T-helper 1 cell treated with Interleukin-12 subunit alpha and Interleukin-12 subunit beta and Interleukin-4 antibody, amounts not matched to agents 30 ng/mL and 1 ng/mL, for 36 hours (primary cell): ENCODE results near the gene FARP2. TPM values are rescaled to one million over a fixed set of nuclear protein-coding genes. Genes with fewer than 3 reads are reported as not detected.

Experiments used
- intact Hi-C: fragments of 100-400 bp; cut with micrococcal nuclease; formaldehyde crosslinking; loops from one replicate; pipeline ENCODE4 v1.15.1; 2024
- total RNA-seq: library from RNA; stranded (reverse); gene quantifications from 2 replicates; pipeline ENCODE4 v1.2.3, GENCODE V29; 2022

FARP2 gene
- total RNA-seq, 1 donor from 2014 or later, result 20.5 TPM

DNA sequence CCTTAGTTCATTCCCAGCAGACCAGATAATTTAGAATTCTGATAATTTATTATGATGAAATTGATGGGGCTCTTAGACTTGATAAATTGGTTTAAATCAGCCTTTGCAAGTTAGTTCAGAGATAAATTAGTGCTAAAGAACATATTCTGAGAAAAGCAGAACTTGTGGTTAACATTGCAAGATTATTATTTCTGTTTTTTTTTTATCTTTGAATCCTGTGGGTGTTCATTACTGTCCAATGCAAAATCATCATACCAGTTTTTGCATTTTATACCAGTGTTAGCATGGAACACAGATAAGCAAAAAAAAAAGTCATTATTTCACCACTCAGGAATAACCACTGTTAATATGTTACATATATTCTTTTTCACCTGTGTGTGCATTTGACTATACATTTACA lies 31.3 kb upstream of the FARP2 start:
- intact Hi-C loops, result loop anchor here (1.0 kb wide), 1 partner anchor 12 kb away; no protein-coding TSS in a partner anchor

DNA sequence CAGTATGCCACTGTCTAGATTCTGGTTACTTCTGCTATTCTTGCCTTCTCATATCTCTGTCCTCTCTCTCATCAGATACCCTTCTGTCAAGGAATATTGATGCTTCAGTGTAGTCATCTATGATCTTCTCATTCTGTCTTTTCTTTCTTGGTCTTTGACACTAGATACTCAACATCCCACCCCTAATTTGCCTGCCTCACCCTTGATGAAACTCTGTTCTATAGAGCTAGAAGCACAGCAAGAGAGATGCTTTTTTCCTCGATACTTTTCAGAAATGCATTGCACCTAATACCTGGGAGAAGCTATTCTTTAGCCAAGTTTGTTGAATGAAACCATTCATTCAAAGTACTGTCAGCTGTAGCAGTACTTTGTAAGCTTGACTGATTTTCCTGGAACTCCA lies 30.8 kb upstream of the FARP2 start:
- intact Hi-C loops, result loop anchor here (1.0 kb wide), 1 partner anchor 11 kb away; no protein-coding TSS in a partner anchor

- intact Hi-C loops, result no loop called here
These were observed 26.1 kb upstream of the FARP2 start for GRCh38 chr2:241329669-241330615.

DNA sequence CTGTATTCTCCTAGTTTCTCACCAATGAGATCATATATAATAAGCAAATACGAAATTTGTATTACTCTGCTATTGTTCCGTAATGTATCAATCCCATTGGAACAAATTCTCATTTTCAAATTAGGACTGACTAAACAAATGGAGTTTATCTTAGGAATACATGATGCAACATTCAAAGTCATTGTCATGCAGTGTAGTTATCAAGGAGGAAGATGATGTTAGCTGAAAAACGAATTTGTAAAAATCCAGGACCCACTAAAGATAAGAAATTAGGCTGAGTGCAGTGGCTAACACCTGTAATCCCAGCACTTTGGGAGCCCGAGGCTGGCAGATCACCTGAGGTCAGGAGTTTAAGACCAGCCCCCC lies 25.5 kb upstream of the FARP2 start:
- intact Hi-C loops, result no loop called here

DNA sequence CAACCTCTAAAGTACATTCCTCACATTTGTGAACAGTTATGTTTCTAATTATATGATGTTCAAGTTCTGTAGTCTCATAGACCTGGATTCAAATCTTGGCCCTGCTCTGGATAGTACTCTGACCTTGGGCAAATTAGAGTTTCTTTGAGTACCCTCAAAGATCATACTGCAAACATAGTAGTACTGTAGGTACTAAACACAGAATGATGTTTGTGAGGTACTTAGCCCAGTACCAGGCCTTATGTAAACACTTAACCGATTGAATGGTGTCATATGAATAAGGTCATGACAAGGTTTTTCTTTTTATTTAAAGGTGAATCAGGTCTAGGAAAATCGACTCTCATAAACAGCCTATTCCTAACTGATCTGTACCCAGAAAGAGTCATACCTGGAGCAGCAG lies 21.3 kb upstream of the FARP2 start:
- intact Hi-C loops, result no loop called here

GRCh38 chr2:241339839-241340630 lies 16.1 kb upstream of the FARP2 start:
- intact Hi-C loops, result no loop called here

- intact Hi-C loops, result no loop called here
These were observed 15.4 kb upstream of the FARP2 start for GRCh38 chr2:241340631-241341163.

GRCh38 chr2:241344925-241345651 lies 11.0 kb upstream of the FARP2 start:
- intact Hi-C loops, result no loop called here

- intact Hi-C loops, result no loop called here
These were observed 6.1 kb upstream of the FARP2 start for GRCh38 chr2:241349941-241350340.

GRCh38 chr2:241350530-241350877 lies 5.6 kb upstream of the FARP2 start:
- intact Hi-C loops, result no loop called here

- intact Hi-C loops, result no loop called here
These were observed 5.0 kb upstream of the FARP2 start for GRCh38 chr2:241350878-241351639.

DNA sequence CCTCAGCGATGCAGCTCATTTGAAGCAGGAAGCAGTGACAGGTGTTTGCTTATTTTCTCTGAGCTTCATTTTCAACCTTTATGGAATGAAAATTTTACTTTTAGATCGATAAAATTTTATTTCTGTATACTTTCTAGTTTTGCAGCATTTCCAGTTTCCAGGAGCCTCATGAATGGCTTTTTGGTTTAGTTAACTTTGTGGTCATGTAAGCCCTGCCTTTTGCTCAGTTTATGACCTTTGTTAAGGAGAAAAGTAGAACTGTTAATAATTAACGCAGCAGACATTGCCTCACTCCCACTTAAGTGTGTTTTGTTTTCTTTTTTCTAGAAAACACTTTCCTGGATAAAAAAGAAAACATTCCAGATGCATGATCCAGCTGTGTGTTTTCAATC lies 4.4 kb upstream of the FARP2 start:
- intact Hi-C loops, result no loop called here

GRCh38 chr2:241352227-241352626 lies 3.9 kb upstream of the FARP2 start:
- intact Hi-C loops, result no loop called here

DNA sequence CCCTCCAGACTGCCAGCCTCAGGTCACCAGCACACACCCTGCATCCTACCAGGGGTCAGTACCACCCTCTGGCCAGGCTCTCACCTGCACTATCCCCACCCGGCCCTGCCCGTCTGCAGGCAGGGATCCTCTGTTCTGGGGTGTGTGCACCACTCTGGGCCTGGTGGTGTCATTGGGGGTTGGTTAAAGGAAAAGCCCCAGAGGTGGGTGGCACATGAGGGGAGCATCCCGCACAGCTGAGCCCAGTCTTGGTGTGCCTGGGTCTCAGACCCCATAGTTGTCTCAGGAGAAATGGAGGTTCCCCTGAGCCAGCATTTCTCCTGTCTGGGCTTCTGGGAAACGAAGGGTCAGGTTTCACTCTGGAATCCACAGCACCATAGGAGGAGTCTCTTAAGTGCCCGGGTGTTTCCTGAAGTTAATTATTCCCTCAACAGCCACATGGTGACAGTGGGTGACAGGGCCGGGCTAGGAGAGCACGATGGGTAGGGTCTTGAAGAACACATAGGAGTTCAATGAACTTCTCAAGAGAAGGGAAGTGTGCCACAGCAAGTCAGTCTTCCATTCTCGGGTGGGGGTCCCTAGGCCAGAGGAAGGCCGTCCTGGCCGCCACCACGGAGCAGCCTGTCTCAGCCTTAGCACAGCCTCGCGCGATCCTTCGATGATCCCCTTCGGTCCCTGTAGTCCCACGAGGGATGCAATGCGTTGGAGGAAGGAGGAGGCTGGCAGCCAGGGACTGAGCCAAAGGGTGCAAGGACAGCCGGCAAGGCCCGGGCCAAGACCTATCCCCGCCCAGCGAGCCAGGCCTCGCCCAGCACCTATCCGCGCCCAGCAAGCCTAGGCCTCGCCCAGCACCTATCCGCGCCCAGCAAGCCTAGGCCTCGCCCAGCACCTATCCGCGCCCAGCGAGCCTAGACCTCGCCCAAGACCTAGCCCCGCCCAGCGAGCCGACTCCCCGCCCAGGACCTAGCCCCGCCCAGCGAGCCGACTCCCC lies 1.1 kb upstream of the FARP2 start:
- intact Hi-C loops, result loop anchor here (1.0 to 5.0 kb wide), 3 partner anchors 318 to 788 kb away; partner anchors contain the start of genes DTYMK and RNPEPL1

- intact Hi-C loops, result loop anchor here (1.0 to 5.0 kb wide), 15 partner anchors 42 to 790 kb away; partner anchors contain the start of genes D2HGDH, HDLBP, ING5 and MTERF4
These were observed 781 bp downstream of the FARP2 start for GRCh38 chr2:241356871-241357260.

- intact Hi-C loops, result loop anchor here (2.0 to 5.0 kb wide), 6 partner anchors 85 to 790 kb away; partner anchors contain the start of genes D2HGDH and RNPEPL1
These were observed 1.4 kb downstream of the FARP2 start for GRCh38 chr2:241357531-241357930.

- intact Hi-C loops, result loop anchor here (5.0 kb wide), 2 partner anchors 321 to 791 kb away; partner anchors contain the start of gene RNPEPL1
These were observed 2.4 kb downstream of the FARP2 start for GRCh38 chr2:241358470-241358869.

DNA sequence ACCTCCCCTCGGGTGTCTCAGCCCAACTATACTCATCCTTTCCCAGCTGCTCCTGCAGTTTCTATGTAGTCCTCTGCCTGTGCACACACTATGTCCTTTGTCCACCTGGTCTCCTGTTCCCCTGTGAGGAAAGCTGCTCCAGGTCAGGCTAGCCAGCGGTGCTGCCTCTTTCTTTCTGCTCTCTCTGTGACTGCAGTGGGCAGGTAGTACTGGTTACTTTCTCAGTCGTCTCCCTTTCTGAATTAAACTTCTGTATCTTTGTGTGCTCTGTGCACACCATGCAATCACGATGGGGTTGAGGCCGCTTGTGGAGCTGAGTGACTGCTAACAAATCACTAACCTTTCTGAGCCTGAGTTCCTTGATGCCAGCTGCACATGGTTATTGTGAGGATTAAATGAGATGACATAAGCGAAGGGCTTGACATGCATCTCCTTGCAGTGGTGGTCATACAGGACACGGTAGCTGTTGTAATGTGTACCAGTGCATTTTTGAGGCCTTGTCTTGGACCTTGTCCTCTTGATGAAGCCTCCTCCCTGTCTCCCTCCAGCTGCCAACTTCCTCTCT lies 3.5 kb downstream of the FARP2 start:
- intact Hi-C loops, result loop anchor here (5.0 kb wide), 2 partner anchors 322 to 792 kb away; partner anchors contain the start of gene RNPEPL1

DNA sequence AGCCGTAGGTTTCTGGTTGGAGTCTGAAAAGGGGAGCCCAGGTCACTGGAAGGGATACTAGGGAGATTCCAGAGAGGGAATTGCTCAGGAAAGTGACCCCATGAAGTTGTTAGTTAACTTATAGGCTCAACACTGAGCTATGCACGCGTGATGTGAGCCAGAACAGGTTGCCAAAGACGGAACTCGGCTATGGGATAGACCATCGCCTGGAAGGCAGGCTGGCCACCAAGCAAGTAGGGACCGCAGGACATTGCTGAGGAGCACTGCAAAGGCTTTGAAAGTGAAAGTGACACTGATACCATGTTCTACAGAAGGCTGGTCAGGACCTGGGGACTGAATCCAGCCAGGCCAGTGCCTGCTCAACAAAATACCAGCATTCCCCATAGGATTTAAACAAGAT lies 7.3 kb downstream of the FARP2 start:
- intact Hi-C loops, result no loop called here
